Measurements from ENCODE around the gene ZNF148.

DNA sequence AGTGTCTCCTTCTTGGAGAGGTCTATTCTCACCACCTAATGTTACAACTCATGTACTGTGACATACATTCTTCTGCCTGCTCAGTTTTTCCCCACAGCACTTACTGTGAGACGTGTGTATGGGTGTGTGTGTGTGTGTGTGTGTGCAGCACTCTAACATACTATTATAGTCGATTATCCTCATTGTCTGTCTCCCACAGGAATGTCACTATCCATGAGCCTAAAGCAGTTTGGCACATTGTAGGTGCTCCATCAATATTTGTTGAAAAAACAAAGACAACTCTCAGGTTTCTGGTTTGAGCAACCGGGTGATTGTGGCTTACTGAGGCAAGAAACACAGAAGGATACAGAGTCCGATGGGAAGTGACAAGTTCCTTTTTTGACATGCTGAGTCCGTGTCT is 8.6 kb upstream of the ZNF148 start:
- TF ChIP-seq CTCF (IDR thresholded peaks at IDR 0.05; ENCODE audit: low read length): no peak
- no peak for TF ChIP-seq EZH2 (optimal IDR thresholded peaks at IDR 0.05; ENCODE audit: low read depth, low read length)
- TF ChIP-seq EZH2phosphoT487 (IDR thresholded peaks at IDR 0.05; ENCODE audit: low read length): no peak
